ENCODE measurements around the gene SCTR.

Gene SCTR

DNA sequence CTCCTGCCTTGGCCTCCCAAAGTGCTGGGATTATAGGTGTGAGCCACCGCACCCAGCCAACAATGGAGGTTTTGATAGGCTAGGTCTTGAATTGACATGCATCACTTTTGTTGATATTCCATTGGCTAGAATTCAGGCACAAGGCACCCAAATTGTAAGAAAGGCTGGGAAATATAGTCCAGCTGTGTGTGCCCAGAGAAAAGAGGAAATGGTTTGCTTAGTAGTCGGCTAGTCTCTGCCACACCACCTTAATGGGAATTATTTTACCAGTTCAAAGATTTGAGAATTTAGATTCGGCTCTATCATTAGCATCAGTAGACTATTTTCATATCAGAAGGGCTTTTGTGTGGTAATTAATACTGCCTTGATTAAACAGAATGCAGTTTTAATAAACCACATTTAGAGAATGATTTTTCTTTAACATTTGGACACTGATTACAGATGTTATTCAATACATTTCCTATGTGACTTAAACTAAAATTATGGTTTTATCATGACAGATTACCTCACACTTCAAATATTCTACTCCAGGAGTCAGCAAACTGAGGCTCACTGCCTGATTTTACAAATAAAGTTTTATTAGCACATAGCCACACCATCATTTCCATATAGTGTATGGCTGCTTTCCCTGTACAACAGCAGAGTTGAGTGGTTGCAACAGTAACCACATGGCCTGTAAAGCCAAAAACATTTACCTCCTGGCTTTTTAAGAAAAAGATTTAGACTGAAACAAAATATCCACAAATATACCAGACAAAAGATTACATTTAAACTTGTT is 130.1 kb downstream of the SCTR start:
- no peak for DNase-seq
- H3K4me2 ChIP-seq (ENCODE audit: low read depth, low read length), result no peak overlapping the region
- no peak overlapping the region for H3K9ac ChIP-seq (ENCODE audit: low read length)

More for the DNA sequence above, 130.1 kb downstream of the SCTR start:
- Histone ChIP-seq H3K9me3 (replicated peaks; ENCODE audit: insufficient read depth, low read length) (no peaks in the 10 kb centered on the region), H3K27ac (ENCODE audit: low read length) (no peak overlapping the region), H3F3A (ENCODE audit: insufficient read depth, low read length) (no peaks in the 10 kb centered on the region), H2AFZ (ENCODE audit: low read length) (no peak overlapping the region), H3K4me3 (ENCODE audit: low read length) (no peak overlapping the region), H3K4me1 (ENCODE audit: low read length) (0 out of 2 replicates have a peak, but pooled peaks cover 3% of the 10 kb centered on the region), H3K27me3 (replicated peaks; ENCODE audit: insufficient read depth, low read length) (no peaks in the 10 kb centered on the region), H4K20me1 (ENCODE audit: insufficient read depth, low read length) (no peaks in the 10 kb centered on the region), H3K9me2 (replicated peaks; ENCODE audit: insufficient read depth, low read length) (no peaks in the 10 kb centered on the region), H3K36me3 (replicated peaks; ENCODE audit: insufficient read depth, low read length) (no peaks in the 10 kb centered on the region), H3K79me2 (ENCODE audit: low read length) (no peaks in the 10 kb centered on the region)
- TF ChIP-seq, protein P1, sequence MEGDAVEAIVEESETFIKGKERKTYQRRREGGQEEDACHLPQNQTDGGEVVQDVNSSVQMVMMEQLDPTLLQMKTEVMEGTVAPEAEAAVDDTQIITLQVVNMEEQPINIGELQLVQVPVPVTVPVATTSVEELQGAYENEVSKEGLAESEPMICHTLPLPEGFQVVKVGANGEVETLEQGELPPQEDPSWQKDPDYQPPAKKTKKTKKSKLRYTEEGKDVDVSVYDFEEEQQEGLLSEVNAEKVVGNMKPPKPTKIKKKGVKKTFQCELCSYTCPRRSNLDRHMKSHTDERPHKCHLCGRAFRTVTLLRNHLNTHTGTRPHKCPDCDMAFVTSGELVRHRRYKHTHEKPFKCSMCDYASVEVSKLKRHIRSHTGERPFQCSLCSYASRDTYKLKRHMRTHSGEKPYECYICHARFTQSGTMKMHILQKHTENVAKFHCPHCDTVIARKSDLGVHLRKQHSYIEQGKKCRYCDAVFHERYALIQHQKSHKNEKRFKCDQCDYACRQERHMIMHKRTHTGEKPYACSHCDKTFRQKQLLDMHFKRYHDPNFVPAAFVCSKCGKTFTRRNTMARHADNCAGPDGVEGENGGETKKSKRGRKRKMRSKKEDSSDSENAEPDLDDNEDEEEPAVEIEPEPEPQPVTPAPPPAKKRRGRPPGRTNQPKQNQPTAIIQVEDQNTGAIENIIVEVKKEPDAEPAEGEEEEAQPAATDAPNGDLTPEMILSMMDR (IDR thresholded peaks at IDR 0.05; ENCODE audit: low read length), result no peak
- TF ChIP-seq EZH2 (optimal IDR thresholded peaks at IDR 0.05; ENCODE audit: low read depth, low read length) (no peak), EZH2phosphoT487 (IDR thresholded peaks at IDR 0.05; ENCODE audit: low read length) (no peak)
